Measurements from ENCODE around the gene TMOD1.

DNA sequence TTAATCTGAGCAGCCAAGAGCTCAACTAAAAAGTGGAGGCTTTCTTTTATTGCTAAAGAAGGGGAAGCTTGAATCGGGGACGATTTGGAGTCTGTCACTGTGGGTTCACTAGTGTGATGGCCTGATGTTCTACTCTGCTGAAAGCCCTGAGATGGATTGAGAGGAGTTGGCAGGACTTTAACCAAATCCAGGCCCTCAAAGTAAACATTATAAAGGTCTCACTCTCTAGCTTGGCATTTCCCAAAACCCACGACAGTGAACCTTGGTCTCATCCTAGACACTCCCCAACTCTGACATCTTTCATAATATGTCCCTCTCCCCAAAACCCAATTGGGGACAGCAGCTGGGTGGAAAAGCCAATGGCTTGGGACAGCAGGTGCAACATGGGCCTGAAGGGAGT lies 32.7 kb downstream of the TMOD1 start:
- TF ChIP-seq, protein P1, sequence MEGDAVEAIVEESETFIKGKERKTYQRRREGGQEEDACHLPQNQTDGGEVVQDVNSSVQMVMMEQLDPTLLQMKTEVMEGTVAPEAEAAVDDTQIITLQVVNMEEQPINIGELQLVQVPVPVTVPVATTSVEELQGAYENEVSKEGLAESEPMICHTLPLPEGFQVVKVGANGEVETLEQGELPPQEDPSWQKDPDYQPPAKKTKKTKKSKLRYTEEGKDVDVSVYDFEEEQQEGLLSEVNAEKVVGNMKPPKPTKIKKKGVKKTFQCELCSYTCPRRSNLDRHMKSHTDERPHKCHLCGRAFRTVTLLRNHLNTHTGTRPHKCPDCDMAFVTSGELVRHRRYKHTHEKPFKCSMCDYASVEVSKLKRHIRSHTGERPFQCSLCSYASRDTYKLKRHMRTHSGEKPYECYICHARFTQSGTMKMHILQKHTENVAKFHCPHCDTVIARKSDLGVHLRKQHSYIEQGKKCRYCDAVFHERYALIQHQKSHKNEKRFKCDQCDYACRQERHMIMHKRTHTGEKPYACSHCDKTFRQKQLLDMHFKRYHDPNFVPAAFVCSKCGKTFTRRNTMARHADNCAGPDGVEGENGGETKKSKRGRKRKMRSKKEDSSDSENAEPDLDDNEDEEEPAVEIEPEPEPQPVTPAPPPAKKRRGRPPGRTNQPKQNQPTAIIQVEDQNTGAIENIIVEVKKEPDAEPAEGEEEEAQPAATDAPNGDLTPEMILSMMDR (IDR thresholded peaks at IDR 0.05; ENCODE audit: low read length): no peak
- TF ChIP-seq EZH2 (IDR thresholded peaks at IDR 0.05; ENCODE audit: borderline replicate concordance, low read length): no peak
